NCI-H2196 (cell line): ENCODE results near the gene UBL3.

Experiments
- DNase-seq: peaks from one replicate; lab custom pipeline; 2025; ENCODE audit not compliant: unreplicated experiment; lab: John Stamatoyannopoulos, UW

UBL3 gene

DNA sequence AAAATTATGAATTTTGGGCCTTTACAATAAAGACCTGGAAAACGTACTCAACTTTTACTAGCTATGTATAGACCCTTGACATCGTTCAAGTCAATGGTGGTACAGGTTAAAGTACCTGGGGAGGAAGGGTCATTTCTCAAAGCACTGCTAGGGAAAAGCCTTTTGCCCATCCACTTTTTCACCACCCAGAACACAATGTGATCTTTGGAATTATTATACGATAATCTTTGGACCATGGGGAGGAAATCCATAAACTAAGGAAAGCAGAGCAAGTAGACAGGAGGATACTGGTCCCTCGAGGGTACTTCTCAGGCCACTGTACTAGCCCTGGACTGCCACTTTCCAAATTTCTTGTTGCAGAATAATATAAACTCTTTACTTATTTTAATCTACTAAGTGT lies 39.5 kb downstream of the UBL3 start:
- no peak for DNase-seq

DNA sequence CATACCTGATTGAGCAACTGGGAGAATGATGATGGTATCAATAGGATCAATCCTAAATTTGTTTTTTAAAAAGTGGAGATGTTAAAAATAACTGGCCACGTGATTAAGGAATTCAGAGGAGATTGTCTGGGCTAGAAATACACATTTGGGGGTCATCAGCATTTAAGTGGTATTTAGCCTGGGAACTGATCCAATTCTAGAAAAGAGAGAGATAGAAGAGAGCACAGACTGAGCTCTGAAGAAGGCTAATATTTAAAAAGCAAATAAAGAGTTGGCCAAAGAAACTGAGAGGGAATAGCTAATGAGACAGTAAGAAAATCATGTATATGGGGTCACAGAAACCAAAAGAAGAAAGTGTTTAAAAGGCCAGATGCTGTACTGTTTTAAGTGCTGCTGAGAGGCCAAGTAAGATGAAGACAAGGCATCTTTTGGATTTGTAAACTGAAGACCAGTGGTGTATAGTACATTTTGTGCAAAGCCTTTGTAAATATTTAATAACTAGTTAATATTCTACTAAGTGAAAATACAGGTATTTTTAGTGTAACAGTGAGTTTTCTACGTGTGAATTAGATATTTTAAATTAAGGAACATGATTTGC lies 40.2 kb downstream of the UBL3 start:
- no peak for DNase-seq

DNA sequence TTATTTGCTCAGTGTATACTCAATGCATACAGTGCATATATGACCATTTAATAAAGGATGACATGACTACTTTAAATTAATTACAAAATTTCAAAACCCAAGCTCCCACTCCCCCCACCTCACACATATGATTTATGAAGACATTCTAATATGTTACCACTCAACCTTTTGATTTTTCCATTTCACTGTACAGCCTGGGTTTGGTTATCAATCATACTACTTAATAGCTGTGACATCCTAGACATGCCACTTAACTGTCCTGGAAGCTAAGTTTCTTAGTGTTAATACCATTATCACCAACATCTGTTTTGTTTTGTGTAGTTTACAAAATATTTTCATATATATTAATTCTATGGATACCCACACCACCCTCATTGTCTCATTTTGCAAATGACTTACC lies 42.2 kb downstream of the UBL3 start:
- no peak for DNase-seq

GRCh38 chr13:29805994-29806979 lies 44.1 kb downstream of the UBL3 start:
- no peak for DNase-seq

- DNase-seq: no peak
These were observed 47.2 kb downstream of the UBL3 start for GRCh38 chr13:29803221-29803620.

DNA sequence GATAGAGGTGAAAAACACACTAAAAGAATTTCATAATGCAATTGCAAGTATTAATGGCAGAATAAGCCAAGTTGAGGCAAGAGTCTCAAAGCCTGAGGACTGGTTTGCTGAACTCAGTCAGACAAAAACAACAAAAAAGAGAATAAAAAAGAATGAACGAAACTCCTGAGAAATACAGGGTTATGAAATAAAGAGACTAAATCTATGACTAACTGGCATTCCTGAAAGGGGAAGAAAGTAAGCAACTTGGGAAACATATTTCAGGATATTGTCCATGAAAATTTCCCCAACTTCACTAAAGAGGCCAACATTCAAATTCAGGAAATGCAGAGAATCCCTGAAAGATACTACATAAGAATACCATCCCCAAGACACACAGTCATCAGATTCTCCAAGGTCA lies 47.8 kb downstream of the UBL3 start:
- DNase-seq: no peak

DNA sequence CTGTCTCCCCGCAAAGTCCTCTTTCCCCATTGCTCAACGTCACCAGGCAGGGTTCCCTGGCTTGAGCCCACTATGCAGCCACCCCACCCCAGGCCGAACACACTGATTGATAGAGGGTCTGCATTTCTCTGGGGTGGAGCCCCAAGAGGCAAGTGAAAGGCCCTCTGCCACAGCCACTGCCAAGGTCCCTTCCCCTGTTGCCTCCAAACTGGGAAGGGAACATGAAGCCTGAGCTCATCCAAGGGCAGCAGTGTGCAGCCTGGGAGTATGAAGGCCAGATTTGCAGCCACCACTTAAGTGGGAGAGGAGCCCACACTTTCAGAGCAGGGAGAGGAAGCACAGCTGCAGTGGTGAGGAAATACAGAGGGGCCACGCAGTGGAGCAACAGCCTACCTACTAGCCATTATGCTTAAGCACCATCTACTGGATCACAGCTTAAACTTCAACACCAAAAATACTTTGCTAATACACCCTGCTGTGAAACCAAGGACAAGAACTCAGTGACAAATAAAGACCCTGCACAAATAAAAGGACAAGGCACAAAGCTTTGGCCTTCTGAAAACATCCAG lies 48.6 kb downstream of the UBL3 start:
- DNase-seq: no peak

DNA sequence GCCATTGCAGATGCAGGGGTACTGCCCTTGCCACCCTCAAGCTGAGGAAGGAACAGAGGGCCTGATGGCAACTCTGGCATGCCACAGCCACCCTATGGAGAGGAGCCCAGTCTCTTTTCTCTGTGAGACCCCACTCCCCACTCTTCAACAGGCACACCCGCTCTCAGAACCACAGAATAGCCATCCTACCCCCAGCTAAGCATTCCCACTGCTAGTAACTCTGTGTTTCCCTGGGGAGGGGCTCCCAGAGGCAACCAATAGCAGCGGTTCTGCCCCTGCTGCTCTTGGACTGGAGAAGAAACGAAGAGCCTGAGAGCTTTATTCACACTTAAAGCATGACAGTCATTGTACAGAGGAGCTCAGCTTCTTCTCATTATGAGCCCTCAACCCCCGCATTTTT lies 49.3 kb downstream of the UBL3 start:
- no peak for DNase-seq

DNA sequence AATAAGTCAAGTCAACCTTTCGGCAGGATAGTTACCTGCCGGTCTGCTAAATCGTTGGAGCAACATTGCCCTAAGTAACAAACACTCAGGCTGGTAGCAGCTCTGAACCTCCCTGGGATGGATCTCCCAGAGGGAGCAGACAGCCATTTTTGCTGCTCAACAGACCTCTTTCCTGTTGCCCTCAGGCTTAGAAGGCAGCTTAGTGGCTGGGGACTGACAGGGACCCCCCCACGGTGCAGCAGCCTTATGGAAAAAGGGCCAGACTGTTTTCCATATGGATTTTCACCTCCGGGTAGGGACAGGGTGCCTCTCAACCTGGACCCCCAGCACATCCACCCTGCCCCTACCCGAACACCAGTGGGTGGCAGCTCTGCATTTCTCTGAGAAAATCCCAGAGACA lies 49.7 kb downstream of the UBL3 start:
- DNase-seq: no peak

- no peak for DNase-seq
These were observed 51.4 kb downstream of the UBL3 start for GRCh38 chr13:29799041-29799440.

GRCh38 chr13:29791997-29792780 lies 58.2 kb downstream of the UBL3 start:
- DNase-seq: no peak

GRCh38 chr13:29791508-29791907 lies 58.9 kb downstream of the UBL3 start:
- DNase-seq: no peak

- DNase-seq: no peak
These were observed 63.7 kb downstream of the UBL3 start for GRCh38 chr13:29786698-29787097.

DNA sequence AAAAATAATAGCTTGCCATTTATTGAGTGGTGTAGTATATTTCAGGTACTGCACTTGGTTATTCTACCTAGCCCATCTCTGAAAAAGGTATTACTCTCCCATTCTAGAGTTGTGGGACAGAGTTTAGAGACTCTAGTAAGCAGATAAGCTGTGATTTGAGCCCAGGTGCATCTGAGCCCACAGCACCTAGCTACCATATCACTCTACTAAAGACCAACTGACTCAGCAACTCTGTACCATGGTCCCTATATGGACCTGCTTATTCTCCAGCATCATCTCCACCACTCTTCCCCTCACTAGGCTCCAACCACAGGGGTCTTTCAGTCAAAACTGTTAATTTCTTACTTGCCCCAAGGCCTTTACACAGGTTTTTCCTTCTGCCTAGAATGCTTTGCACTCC lies 64.4 kb downstream of the UBL3 start:
- no peak for DNase-seq

- no peak for DNase-seq
These were observed 67.6 kb downstream of the UBL3 start for GRCh38 chr13:29782798-29783197.

DNA sequence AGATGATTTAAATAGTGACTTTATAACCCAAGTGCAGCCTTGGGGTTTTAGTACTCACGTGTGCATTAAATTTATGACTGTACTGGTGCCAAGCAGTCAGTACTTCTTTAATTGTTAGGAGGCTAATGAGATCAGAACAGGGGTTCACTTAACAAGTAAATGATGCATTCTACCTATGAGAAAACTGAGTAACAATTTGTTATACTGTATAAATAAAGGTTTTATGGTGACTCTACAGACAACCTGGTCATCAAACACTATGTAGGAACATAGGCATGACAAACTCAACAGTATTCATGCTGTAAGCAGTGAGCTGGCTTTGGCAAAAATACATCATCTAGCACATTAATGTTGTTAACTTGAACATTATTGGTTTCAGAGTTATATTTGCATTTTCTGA lies 75.6 kb downstream of the UBL3 start:
- no peak for DNase-seq

GRCh38 chr13:29771247-29771646 lies 79.2 kb downstream of the UBL3 start:
- peak; percentile 7 for DNase-seq

- DNase-seq: no peak
These were observed 83.4 kb downstream of the UBL3 start for GRCh38 chr13:29767006-29767405.

GRCh38 chr13:29763436-29764180 lies 86.8 kb downstream of the UBL3 start:
- no peak for DNase-seq

DNA sequence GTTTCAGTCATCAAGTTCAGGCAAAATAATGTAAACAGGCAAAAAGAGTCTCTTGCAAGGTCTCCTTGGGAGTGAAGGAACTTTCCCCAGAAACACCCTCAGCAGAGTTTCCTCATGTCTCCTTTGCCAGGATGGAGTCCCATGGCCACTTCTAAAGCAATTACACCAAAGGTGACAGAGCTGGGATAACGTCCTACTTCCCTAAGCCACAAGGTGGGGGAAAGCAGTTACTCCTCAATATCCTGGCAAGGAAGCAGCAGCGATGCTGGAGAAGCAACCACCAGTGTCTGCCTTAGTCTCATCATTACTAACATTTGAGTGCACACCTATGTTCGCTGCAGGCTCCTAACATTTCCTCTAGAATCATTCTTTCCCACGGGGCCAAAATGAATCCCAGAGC lies 88.6 kb downstream of the UBL3 start:
- DNase-seq: no peak

DNA sequence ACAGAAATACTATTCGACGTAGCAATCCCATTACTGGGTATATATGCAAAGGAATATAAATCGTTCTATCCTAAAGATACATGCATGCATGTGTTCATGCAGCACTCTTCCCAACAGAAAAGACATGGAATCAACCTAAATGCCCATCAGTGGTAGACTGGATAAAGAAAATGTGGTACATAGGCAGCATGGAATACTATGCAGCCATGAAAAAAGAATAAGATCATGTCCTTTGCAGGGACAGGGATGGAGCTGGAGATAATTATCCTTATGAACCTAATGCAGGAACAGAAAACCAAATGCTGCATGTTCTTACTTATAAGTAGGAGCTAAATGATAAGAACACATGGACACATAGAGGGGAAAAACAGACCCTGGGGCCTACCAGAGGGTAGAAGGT lies 89.3 kb downstream of the UBL3 start:
- no peak for DNase-seq
